Adrenal gland (tissue), 12 donors: ENCODE measurements around the gene CYB5R3. TPM values are rescaled to one million over a fixed set of nuclear protein-coding genes. Genes with fewer than 3 reads are reported as not detected.

Experiments
- DNase-seq, 7 donors: peaks; one replicate each; pipeline ENCODE4 v3.0.0-alpha.2; 2019 to 2020
- H3K27ac ChIP-seq, 5 donors: fragments of 200-600 bp; sonication (generic) in 4 of 5; 1 replicate in 3 of 5; 2 replicates in 2 of 5; pipeline versions ENCODE4 v1.5.1 to v1.8.0; 2016 to 2020; ENCODE audit warnings: mild to moderate bottlenecking in 1 of 5
- H3K27me3 ChIP-seq: fragments of 200-600 bp; 2 replicates; pipeline ENCODE4 v1.8.0; 2021
- H3K36me3 ChIP-seq, 2 donors: fragments of 200-600 bp; replicated peaks in 1 of 2; 1 replicate in 1 of 2; 2 replicates in 1 of 2; pipeline versions ENCODE4 v1.5.1 to v1.8.0; 2018 to 2022
- H3K4me1 ChIP-seq, 2 donors: fragments of 200-600 bp; replicated peaks in 1 of 2; 1 replicate in 1 of 2; 2 replicates in 1 of 2; pipeline versions ENCODE4 v1.5.1 to v1.8.0; 2018 to 2021
- H3K4me3 ChIP-seq, 4 donors: fragments of 200-600 bp; sonication (generic) in 3 of 4; one replicate each; pipeline ENCODE4 v1.5.1; 2016 to 2018
- H3K9me3 ChIP-seq, 3 donors: fragments of 200-600 bp; sonication (generic) in 1 of 3; replicated peaks in 1 of 3; 1 replicate in 2 of 3; 2 replicates in 1 of 3; pipeline versions ENCODE4 v1.5.1 to v1.8.0; 2016 to 2021
- CTCF ChIP-seq, 6 experiments: fragments of 450-650 bp in 4 of 6; fragments of 200-600 bp in 2 of 6; sonication (generic) in 1 of 6; IDR thresholded peaks; 1 replicate in 5 of 6; 2 replicates in 1 of 6; pipeline versions ENCODE4 v1.5.1 to v1.8.0; 2016 to 2021; ENCODE audit warnings: antibody characterized with exemption in 6 of 6, mild to moderate bottlenecking in 2 of 6, moderate library complexity in 1 of 6
- POLR2A ChIP-seq, 2 donors: fragments of 450-650 bp; IDR thresholded peaks; one replicate each; pipeline ENCODE4 v1.6.1; 2017; ENCODE audit warnings: antibody characterized with exemption in 2 of 2, mild to moderate bottlenecking in 2 of 2, moderate library complexity in 1 of 2
- WGBS, 4 donors: extraction: QIAGEN DNeasy Blood & Tissue Kit in 2 of 4; methylation state at CpG; one replicate each; pipeline versions ENCODE4 v1.1.5 to v1.1.7; 2013 to 2017; 5-methylcytosine and 5-hydroxymethylcytosine counted together
- intact Hi-C, 2 donors: fragments of 100-400 bp; cut with DNase I; formaldehyde crosslinking; loops; one replicate each; pipeline versions ENCODE4 v1.14.1 to v1.15.0; 2022 to 2023
- polyA plus RNA-seq, 3 donors: library from polyadenylated mRNA; stranded (reverse); fragments of 200-250 nt in 2 of 3; fragments of 350-450 nt in 1 of 3; fragmentation: Illumina TruSeq in 1 of 3; extraction: RNeasy Lipid Tissue Mini Kit (QIAGEN cat#74804) in 1 of 3; gene quantifications; one replicate each; pipeline ENCODE4 v1.2.3, GENCODE V29; 2013 to 2014
- total RNA-seq, 9 donors: library from RNA; depleted of rRNA in 4 of 9; stranded (reverse); fragments of >200 nt in 4 of 9; fragments of 120-200 nt in 1 of 9; fragmentation: NEBNext Ultra II Directional in 1 of 9; extraction: Animal tissue kit (Norgen Biotek cat#: 25700) in 1 of 9; gene quantifications; one replicate each; pipeline versions ENCODE4 v1.1.0 to v1.2.4, GENCODE V29; 2013 to 2023
- donor health status: healthy with polysubstance abuse.
- donor health status: Bipolar disorder and iron deficiency.
- donor health status: DM: yes; HTN: yes; CAD: no.
- donor health status: DM: no; HTN: no; CAD: no.
- donor health status: DM: no; HTN: no; CAD: no.
- donor health status: DM: yes; HTN: yes; CAD: no.

CYB5R3 gene
- total and polyA plus RNA-seq, 12 donors, result 101 to 578 (median 251) TPM

- Histone ChIP-seq H3K36me3 (no peaks in the 10 kb centered on the region), H3K27me3 (no peaks in the 10 kb centered on the region), H3K9me3 (no peaks in the 10 kb centered on the region), H3K4me3 (no peak overlapping the region), H3K27ac (peak overlapping the region in 3 of 5 donors; percentile 75 to 97 (median 89)), H3K4me1 (peaks cover 0 to 50% of the 10 kb centered on the region in 2 donors)
- 93 to 96% (median 94%) methylated on average over 13 to 14 of the region's 14 CpGs for WGBS, 4 donors
- intact Hi-C loops, result no loop called here
- TF ChIP-seq CTCF (IDR thresholded peaks at IDR 0.05) (no peak), POLR2A (IDR thresholded peaks at IDR 0.05) (no peak)
- DNase-seq, result no peak
Measured at GRCh38 chr22:42686756-42687491, 37.7 kb upstream of the CYB5R3 start.

- no peaks in the 10 kb centered on the region for H3K27me3 ChIP-seq
- peak overlapping the region in 2 of 5 donors; percentile 89 to 97 for H3K27ac ChIP-seq
- no peaks in the 10 kb centered on the region for H3K9me3 ChIP-seq
- intact Hi-C loops, result no loop called here
- no peaks in the 10 kb centered on the region for H3K36me3 ChIP-seq
- peak in 3 of 7 donors; percentile 39 to 58 (median 54) for DNase-seq
- TF ChIP-seq CTCF (IDR thresholded peaks at IDR 0.05) (no peak), POLR2A (IDR thresholded peaks at IDR 0.05) (no peak)
- H3K4me3 ChIP-seq, result no peak overlapping the region
- 49 to 68% (median 56%) methylated on average over 2 to 5 of the region's 5 CpGs for WGBS, 4 donors
- peaks cover 0 to 50% of the 10 kb centered on the region in 2 donors for H3K4me1 ChIP-seq
Measured at GRCh38 chr22:42685941-42686653, 36.9 kb upstream of the CYB5R3 start.

- WGBS, 4 donors, result 79 to 96% (median 83%) methylated on average over 8 to 11 of the region's 11 CpGs
- Histone ChIP-seq H3K27ac (peak overlapping the region in 2 of 5 donors; percentile 52 to 71), H3K4me1 (peaks cover 0 to 55% of the 10 kb centered on the region in 2 donors), H3K36me3 (no peaks in the 10 kb centered on the region), H3K9me3 (no peaks in the 10 kb centered on the region), H3K4me3 (no peak overlapping the region), H3K27me3 (no peaks in the 10 kb centered on the region)
- TF ChIP-seq POLR2A (IDR thresholded peaks at IDR 0.05), result no peak
- TF ChIP-seq CTCF (IDR thresholded peaks at IDR 0.05), result no peak
- intact Hi-C loops, result no loop called here
- peak in 1 of 7 donors; percentile 35 for DNase-seq
Measured at GRCh38 chr22:42684462-42685195, 35.4 kb upstream of the CYB5R3 start.
